Measurements from ENCODE around the gene STXBP6. TPM values are rescaled to one million over a fixed set of nuclear protein-coding genes. Genes with fewer than 3 reads are reported as not detected.

STXBP6 gene
- total RNA-seq, 1 experiment from 2014 or later: 6.4 TPM

- CTCF ChIA-PET: no interaction called here
These were observed 221.5 kb downstream of the STXBP6 start for GRCh38 chr14:24828486-24828885.

GRCh38 chr14:24826390-24826789 lies 223.6 kb downstream of the STXBP6 start:
- CTCF ChIA-PET: no interaction called here
- intact Hi-C loops (cut with micrococcal nuclease; ENCODE audit: unreplicated experiment): no loop called here
- DNase-seq: no peak
- Mint-ChIP-seq H3K36me3 (ENCODE audit: insufficient read depth, unreplicated experiment) (no peaks in the 10 kb centered on the region), H3K4me3 (ENCODE audit: low read depth, unreplicated experiment) (no peak overlapping the region), H3K4me1 (ENCODE audit: low read depth, unreplicated experiment) (no peaks in the 10 kb centered on the region), H3K9me3 (ENCODE audit: low read depth, unreplicated experiment) (peaks cover 3% of the 10 kb centered on the region), H3K27me3 (ENCODE audit: unreplicated experiment) (no peaks in the 10 kb centered on the region), H3K27ac (ENCODE audit: unreplicated experiment) (no peak overlapping the region)
- TF ChIP-seq, protein P1, sequence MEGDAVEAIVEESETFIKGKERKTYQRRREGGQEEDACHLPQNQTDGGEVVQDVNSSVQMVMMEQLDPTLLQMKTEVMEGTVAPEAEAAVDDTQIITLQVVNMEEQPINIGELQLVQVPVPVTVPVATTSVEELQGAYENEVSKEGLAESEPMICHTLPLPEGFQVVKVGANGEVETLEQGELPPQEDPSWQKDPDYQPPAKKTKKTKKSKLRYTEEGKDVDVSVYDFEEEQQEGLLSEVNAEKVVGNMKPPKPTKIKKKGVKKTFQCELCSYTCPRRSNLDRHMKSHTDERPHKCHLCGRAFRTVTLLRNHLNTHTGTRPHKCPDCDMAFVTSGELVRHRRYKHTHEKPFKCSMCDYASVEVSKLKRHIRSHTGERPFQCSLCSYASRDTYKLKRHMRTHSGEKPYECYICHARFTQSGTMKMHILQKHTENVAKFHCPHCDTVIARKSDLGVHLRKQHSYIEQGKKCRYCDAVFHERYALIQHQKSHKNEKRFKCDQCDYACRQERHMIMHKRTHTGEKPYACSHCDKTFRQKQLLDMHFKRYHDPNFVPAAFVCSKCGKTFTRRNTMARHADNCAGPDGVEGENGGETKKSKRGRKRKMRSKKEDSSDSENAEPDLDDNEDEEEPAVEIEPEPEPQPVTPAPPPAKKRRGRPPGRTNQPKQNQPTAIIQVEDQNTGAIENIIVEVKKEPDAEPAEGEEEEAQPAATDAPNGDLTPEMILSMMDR (IDR thresholded peaks at IDR 0.05; ENCODE audit: unreplicated experiment): no peak
- BruUV-seq (replicated peaks): no TSS peak

More at GRCh38 chr14:24828486-24828885, 221.5 kb downstream of the STXBP6 start:
- no peak for DNase-seq
- no peaks in the 10 kb centered on the region for H3K9me3 Mint-ChIP-seq (ENCODE audit: low read depth, unreplicated experiment)
- no TSS peak for BruUV-seq (replicated peaks)
- TF ChIP-seq, protein P1 (IDR thresholded peaks at IDR 0.05; ENCODE audit: unreplicated experiment): no peak
- no peak overlapping the region for H3K4me3 Mint-ChIP-seq (ENCODE audit: low read depth, unreplicated experiment)
- H3K4me1 Mint-ChIP-seq (ENCODE audit: low read depth, unreplicated experiment): no peaks in the 10 kb centered on the region
- intact Hi-C loops (cut with micrococcal nuclease; ENCODE audit: unreplicated experiment): no loop called here
- no peaks in the 10 kb centered on the region for H3K27me3 Mint-ChIP-seq (ENCODE audit: unreplicated experiment)
- no peak overlapping the region for H3K27ac Mint-ChIP-seq (ENCODE audit: unreplicated experiment)
- H3K36me3 Mint-ChIP-seq (ENCODE audit: insufficient read depth, unreplicated experiment): no peaks in the 10 kb centered on the region

DNA sequence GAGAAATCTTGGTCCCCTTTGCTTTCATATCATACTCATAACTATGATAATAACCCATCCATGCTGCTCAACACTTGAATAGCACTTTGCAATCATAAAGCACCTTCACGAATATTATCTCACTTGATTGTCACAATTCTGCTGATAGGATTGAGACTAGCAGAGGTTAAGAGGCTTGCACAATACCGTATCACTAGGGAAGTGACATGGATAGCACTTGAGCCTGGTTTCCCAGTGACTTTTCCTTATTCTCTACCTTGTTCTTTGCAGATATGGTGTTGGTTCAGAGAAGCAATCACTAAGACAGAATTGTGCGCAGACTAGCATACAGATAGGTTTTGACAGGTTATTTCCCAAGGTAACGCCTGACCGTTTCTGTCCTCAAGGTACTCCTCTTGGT lies 229.3 kb downstream of the STXBP6 start:
- Mint-ChIP-seq H3K27ac (ENCODE audit: unreplicated experiment) (no peak overlapping the region), H3K4me1 (ENCODE audit: low read depth, unreplicated experiment) (peaks cover 33% of the 10 kb centered on the region), H3K9me3 (ENCODE audit: low read depth, unreplicated experiment) (peaks cover 3% of the 10 kb centered on the region), H3K4me3 (ENCODE audit: low read depth, unreplicated experiment) (no peak overlapping the region), H3K27me3 (ENCODE audit: unreplicated experiment) (no peaks in the 10 kb centered on the region), H3K36me3 (ENCODE audit: insufficient read depth, unreplicated experiment) (peaks cover 6% of the 10 kb centered on the region)
- intact Hi-C loops (cut with micrococcal nuclease; ENCODE audit: unreplicated experiment): no loop called here
- no TSS peak for BruUV-seq (replicated peaks)
- CTCF ChIA-PET: no interaction called here
- TF ChIP-seq, protein P1 (IDR thresholded peaks at IDR 0.05; ENCODE audit: unreplicated experiment): no peak
- DNase-seq: no peak

GRCh38 chr14:24818823-24819341 lies 231.1 kb downstream of the STXBP6 start:
- Mint-ChIP-seq H3K27ac (ENCODE audit: unreplicated experiment) (no peak overlapping the region), H3K36me3 (ENCODE audit: insufficient read depth, unreplicated experiment) (peaks cover 6% of the 10 kb centered on the region), H3K27me3 (ENCODE audit: unreplicated experiment) (no peaks in the 10 kb centered on the region), H3K9me3 (ENCODE audit: low read depth, unreplicated experiment) (peaks cover 3% of the 10 kb centered on the region), H3K4me3 (ENCODE audit: low read depth, unreplicated experiment) (no peak overlapping the region), H3K4me1 (ENCODE audit: low read depth, unreplicated experiment) (peaks cover 47% of the 10 kb centered on the region)
- BruUV-seq (replicated peaks): no TSS peak
- TF ChIP-seq, protein P1 (IDR thresholded peaks at IDR 0.05; ENCODE audit: unreplicated experiment): no peak
- DNase-seq: no peak
- intact Hi-C loops (cut with micrococcal nuclease; ENCODE audit: unreplicated experiment): loop anchor here (5.0 kb wide), 3 partner anchors 43 to 98 kb away; no protein-coding TSS in a partner anchor
- CTCF ChIA-PET: no interaction called here

All from Calu3 (cell line).